ENCODE results near the gene HP.

Gene HP

DNA sequence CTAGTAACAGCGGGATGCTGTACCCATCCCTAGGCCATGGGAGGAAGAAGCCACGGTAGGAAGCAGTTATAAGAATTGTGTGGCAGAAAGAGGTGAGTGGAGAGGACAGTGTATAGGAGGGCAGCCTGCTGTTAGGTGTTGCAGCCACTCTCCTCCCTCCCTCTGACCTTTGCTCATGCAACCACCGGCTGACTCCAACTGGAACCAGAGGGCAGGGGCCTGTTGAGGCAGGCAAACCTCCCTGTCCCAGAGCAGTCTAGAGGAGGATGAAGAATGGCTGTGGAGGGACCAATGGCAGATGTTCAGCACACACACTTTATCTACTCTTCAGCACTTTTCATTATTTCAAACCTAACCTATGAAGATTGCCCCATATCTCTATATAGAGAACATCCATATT is 36.9 kb downstream of the HP start:
- no peak for FAIRE-seq
- TF ChIP-seq, protein P1, sequence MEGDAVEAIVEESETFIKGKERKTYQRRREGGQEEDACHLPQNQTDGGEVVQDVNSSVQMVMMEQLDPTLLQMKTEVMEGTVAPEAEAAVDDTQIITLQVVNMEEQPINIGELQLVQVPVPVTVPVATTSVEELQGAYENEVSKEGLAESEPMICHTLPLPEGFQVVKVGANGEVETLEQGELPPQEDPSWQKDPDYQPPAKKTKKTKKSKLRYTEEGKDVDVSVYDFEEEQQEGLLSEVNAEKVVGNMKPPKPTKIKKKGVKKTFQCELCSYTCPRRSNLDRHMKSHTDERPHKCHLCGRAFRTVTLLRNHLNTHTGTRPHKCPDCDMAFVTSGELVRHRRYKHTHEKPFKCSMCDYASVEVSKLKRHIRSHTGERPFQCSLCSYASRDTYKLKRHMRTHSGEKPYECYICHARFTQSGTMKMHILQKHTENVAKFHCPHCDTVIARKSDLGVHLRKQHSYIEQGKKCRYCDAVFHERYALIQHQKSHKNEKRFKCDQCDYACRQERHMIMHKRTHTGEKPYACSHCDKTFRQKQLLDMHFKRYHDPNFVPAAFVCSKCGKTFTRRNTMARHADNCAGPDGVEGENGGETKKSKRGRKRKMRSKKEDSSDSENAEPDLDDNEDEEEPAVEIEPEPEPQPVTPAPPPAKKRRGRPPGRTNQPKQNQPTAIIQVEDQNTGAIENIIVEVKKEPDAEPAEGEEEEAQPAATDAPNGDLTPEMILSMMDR (IDR thresholded peaks at IDR 0.05; ENCODE audit: insufficient read depth, missing control alignments): no peak
- DNase-seq (ENCODE audit: insufficient read length, low spot score): no peak

DNA sequence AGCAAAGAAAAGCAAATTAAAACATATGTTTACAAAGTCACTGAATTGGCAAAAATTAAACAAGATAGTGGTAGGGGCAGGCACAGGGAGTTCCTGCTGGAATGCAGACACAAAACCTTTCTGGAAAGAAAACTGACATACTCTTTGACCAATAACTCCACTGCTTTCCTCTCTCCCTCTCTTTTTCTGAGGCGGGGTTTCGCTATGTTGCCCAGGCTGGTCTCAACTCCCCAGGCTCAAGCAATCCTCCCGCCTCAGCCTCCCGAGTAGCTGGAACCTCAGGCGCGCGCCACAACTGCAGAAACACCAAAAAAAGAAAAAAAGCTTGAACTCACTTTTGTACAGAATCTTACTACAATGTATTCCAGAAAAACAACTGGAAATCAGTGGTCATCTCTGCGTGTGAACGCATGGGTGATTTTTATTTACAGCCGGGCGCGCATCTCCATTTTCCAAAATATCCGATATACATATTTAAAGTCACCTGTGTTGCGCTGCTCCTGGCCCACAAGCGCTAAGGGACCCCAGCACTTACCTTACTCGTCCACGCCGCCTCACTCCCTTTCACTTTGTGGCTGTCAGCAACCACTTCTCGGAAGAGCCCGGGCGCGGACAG is 38.6 kb downstream of the HP start:
- FAIRE-seq (no peak), DNase-seq (ENCODE audit: insufficient read length, low spot score) (no peak)
- TF ChIP-seq, protein P1 (IDR thresholded peaks at IDR 0.05; ENCODE audit: insufficient read depth, missing control alignments): no peak

DNA sequence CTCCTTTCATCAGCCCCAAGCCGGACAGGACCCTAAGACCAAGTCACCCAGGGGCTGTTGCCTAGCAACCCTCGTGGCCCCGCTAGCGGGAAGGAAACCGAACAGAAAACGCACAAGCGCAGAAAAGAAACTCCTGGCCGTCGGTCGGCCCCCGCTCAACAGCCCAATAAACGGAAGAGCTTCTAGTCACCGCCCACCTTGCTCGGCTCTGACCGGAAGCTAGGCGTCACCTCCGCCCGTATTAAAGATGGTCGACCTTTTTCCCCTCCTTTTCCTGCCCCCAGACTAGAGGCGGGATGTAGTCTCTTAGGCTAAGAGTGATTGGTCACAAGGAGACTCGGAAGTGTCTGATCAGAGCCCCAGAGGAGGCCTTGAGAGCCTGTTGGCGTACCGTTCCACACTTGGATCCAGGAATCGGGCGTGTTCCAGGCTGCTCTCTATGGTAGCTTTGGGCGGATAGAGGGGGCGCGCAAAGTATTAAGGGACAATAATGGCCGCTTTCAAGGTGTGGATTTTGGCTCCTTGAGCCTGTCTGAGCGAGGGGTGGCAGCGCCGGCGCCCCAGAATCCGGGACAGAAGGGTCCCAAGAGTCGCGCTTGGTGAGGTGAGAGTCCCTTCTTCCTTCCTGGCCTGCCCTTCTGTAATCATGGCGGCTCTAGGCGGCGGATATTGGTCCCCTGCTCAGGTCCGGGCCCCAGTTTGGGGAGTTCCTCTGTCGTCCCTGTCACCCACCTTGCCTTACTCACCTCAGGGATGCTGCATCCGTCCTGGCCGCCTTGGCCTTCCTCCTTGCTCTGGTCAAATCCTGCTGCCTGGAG is 39.4 kb downstream of the HP start, which contains the start of the genes DHX38 and TXNL4B:
DHX38 (plus strand) TSS at position 400 of the 818 bp plus-strand sequence. CDS start 2,311 bp downstream, outside the sequence.
TXNL4B (minus strand) TSS at position 173 of the 818 bp plus-strand sequence. CDS start 2,871 bp downstream, outside the sequence.
- FAIRE-seq: no peak
- DNase-seq (ENCODE audit: insufficient read length, low spot score): peak; percentile 73
- TF ChIP-seq, protein P1 (IDR thresholded peaks at IDR 0.05; ENCODE audit: insufficient read depth, missing control alignments): no peak

DNA sequence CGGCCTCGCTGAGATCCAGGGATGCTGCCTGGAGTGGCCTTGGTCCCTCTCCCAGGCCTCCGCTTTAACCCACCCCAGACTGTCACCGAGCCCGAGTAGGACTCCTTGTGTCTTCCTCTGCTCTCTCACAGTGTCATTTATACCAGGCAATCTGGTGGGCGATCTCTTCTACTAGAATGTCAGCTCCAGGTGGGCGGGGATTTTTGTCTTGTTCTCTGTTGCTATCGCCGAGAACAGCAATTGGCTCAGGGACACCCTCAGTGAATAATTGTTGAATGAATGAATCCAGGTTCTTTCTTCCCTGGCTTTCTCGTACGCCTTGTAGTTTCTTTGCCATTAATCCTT is 39.9 kb downstream of the HP start:
- FAIRE-seq (no peak), DNase-seq (ENCODE audit: insufficient read length, low spot score) (no peak)
- TF ChIP-seq, protein P1 (IDR thresholded peaks at IDR 0.05; ENCODE audit: insufficient read depth, missing control alignments): no peak

DNA sequence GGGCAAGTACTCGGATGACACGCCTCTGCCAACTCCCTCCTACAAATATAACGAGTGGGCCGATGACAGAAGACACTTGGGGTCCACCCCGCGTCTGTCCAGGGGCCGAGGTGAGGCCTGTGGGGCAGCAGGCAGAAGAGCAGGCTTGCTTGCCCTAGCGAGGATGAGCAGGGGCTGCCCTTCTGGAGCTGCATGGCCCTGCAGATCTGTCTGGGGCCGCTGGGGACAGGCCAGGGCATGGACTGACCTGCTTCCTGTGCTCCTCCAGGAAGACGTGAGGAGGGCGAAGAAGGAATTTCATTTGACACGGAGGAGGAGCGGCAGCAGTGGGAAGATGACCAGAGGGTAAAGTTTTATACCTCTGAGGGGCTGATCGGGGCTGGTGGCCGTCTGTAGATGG is 44.6 kb downstream of the HP start:
- TF ChIP-seq, protein P1 (IDR thresholded peaks at IDR 0.05; ENCODE audit: insufficient read depth, missing control alignments): no peak
- no peak for DNase-seq (ENCODE audit: insufficient read length, low spot score)
- FAIRE-seq: no peak

DNA sequence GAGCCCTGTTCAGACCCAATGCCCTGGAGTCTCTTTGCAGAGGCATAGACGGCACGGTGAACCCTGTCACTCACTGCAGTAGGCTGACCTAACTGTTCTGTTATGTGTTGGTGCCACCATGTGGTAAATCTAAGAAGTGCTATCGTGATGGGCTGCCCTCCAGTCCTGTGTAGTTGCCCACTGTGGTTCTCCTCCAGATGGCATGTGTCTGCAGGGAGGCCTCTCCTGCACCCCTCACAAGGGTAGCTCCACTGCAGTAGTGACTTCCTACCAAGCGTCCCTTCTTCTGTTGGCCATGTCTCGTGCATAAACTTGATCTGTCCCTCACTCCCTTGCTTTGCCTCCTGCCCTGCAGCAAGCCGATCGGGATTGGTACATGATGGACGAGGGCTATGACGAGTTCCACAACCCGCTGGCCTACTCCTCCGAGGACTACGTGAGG is 45.1 kb downstream of the HP start:
- no peak for FAIRE-seq
- TF ChIP-seq, protein P1 (IDR thresholded peaks at IDR 0.05; ENCODE audit: insufficient read depth, missing control alignments): peak; percentile 58
- peak; percentile 44 for DNase-seq (ENCODE audit: insufficient read length, low spot score)

DNA sequence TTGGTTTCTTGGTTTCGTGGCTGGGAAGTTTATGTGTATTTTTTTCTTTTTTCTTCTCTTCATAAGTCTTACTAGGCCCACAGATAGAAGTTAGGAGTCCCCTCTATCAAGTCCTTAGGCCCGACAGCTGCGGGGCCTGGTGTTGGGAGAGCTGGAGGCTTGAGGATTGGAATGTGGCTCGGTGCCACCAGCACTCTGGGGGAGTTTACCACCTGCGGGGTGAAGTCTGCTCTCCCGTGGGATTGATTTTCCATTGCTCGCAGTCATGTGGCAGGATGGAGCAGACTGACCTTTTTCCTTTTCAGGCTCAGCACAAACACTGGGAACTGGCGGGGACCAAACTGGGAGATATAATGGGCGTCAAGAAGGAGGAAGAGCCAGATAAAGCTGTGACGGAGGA is 46.9 kb downstream of the HP start:
- no peak for DNase-seq (ENCODE audit: insufficient read length, low spot score)
- TF ChIP-seq, protein P1 (IDR thresholded peaks at IDR 0.05; ENCODE audit: insufficient read depth, missing control alignments): no peak
- FAIRE-seq: no peak

All from D721Med (cell line).